Panc1 (cell line): Measurements from ENCODE around the gene NKX2-4. TPM values are rescaled to one million over a fixed set of nuclear protein-coding genes. Genes with fewer than 3 reads are reported as not detected.

ENCODE experiments used
- ATAC-seq: fragments of 200-7000 bp; cut with Tn5 transposase; 2 replicates; pipeline ENCODE4 v1.9.1; 2020; ENCODE audit warnings: mild to moderate bottlenecking, moderate library complexity
- BruUV-seq: library from RNA; stranded (reverse); fragments of 400-500 nt; replicated peaks from 2 replicates; lab custom pipeline; 2021; lab: Mats Ljungman, UMichigan
- CTCF ChIA-PET: fragments of 300-600 bp; sonication (Branson Sonifier 250); formaldehyde crosslinking; loops from one replicate; lab custom pipeline; 2022; ENCODE audit warnings: antibody characterized with exemption; lab: Charles Lee
- POLR2A ChIA-PET: fragments of 300-600 bp; sonication (Branson Sonifier 250); formaldehyde crosslinking; loops from one replicate; lab custom pipeline; 2022; ENCODE audit warnings: antibody characterized with exemption; lab: Charles Lee
- DNase-seq: peaks from one replicate; pipeline ENCODE4 v3.0.0-alpha.2; 2010; ENCODE audit warnings: low read depth, low spot score
- H3K27ac ChIP-seq: 2 replicates; pipeline ENCODE4 v1.5.1; 2011; ENCODE audit warnings: mild to moderate bottlenecking, low read length, inconsistent platforms
- H3K27me3 ChIP-seq: fragments of 200-500 bp; sonication (Bioruptor generic); 2 replicates; pipeline ENCODE4 v1.6.0; 2014; ENCODE audit warnings: low read length, inconsistent platforms; ENCODE audit not compliant: control insufficient read depth, insufficient read depth
- H3K36me3 ChIP-seq: fragments of 200-500 bp; sonication (Bioruptor generic); 2 replicates; pipeline ENCODE4 v1.5.1; 2014; ENCODE audit warnings: inconsistent platforms, mild to moderate bottlenecking, low read length, moderate library complexity; ENCODE audit not compliant: control insufficient read depth, insufficient read depth
- H3K4me1 ChIP-seq: 2 replicates; pipeline ENCODE4 v1.5.1; 2011; ENCODE audit warnings: inconsistent platforms, mild to moderate bottlenecking, low read length, moderate library complexity; ENCODE audit not compliant: control insufficient read depth, insufficient read depth
- H3K4me3 ChIP-seq, 2 experiments: 2 replicates each; pipeline ENCODE4 v1.5.1; 2011 to 2012; ENCODE audit warnings: low read depth in 2 of 2, low read length in 2 of 2, mild to moderate bottlenecking in 2 of 2, inconsistent platforms in 1 of 2, moderate library complexity in 1 of 2
- H3K9me3 ChIP-seq: fragments of 200-500 bp; sonication (Bioruptor generic); 2 replicates; pipeline ENCODE4 v1.5.1; 2014; ENCODE audit warnings: low read depth, mild to moderate bottlenecking, inconsistent platforms, low read length, moderate library complexity; ENCODE audit not compliant: control insufficient read depth, insufficient read depth
- CTCF ChIP-seq: fragments of 450-650 bp; IDR thresholded peaks from 2 replicates; pipeline ENCODE4 v1.5.1; 2017; ENCODE audit warnings: mild to moderate bottlenecking
- POLR2AphosphoS5 ChIP-seq: IDR thresholded peaks from 2 replicates; pipeline ENCODE4 v1.6.1; 2012; ENCODE audit warnings: mild to moderate bottlenecking, low read depth, low read length, moderate library complexity
- REST ChIP-seq, 2 experiments: IDR thresholded peaks; 2 replicates each; pipeline ENCODE4 v1.6.1; 2011 to 2012; ENCODE audit warnings: low read depth in 2 of 2, control low read depth in 1 of 2, low read length in 1 of 2, mild to moderate bottlenecking in 1 of 2, moderate library complexity in 1 of 2; ENCODE audit not compliant: insufficient read depth in 1 of 2
- SIN3A ChIP-seq: IDR thresholded peaks from 2 replicates; pipeline ENCODE4 v1.6.1; 2012; ENCODE audit warnings: low read depth, mild to moderate bottlenecking, low read length, moderate library complexity, borderline replicate concordance; ENCODE audit not compliant: insufficient read depth
- TCF7L2 ChIP-seq: IDR thresholded peaks from 2 replicates; pipeline ENCODE4 v1.6.1; 2011; ENCODE audit warnings: mild to moderate bottlenecking, low read depth, low read length, inconsistent platforms
- in situ Hi-C: cut with HindIII; loops from 2 replicates; pipeline ENCODE4 v1.10.0; 2016; ENCODE audit warnings: low sequenced_read_pairs, low pct_unique_long_range_greater_than_20kb
- intact Hi-C: fragments of 100-400 bp; cut with micrococcal nuclease; formaldehyde crosslinking; loops from one replicate; pipeline ENCODE4 v1.10.0; 2022; ENCODE audit not compliant: unreplicated experiment
- total RNA-seq: library from RNA; stranded (reverse); gene quantifications from one replicate; pipeline ENCODE4 v1.2.1, GENCODE V29; 2021; ENCODE audit not compliant: unreplicated experiment

Gene NKX2-4
- total RNA-seq, 1 experiment from 2014 or later: not detected

DNA sequence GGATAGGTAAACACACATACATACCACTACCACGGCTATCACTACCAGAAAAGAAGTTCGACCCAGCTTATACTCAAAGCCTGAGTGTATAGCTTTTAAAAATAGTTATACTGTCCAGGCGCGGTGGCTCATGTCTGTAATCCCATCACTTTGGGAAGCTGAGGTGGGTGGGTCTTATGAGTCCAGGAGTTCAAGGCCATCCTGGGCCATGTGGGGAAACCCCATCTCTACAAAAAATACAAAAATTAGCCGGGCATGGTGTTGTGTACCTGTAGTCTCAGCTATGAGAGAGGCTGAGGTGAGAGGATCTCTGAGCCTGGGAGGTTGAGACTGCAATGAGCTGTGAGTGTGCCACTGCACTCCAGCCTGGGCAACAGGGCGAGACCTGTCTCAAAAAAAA, 32.9 kb downstream of the NKX2-4 start:
- no peak overlapping the region for H3K27ac ChIP-seq
- POLR2A ChIA-PET: no interaction called here
- DNase-seq (no peak), ATAC-seq (no peak)
- CTCF ChIA-PET: interaction anchor here (0.7 kb wide), 1 partner anchor 37 kb away, joined by 3 read pairs; no protein-coding TSS in a partner anchor
- in situ Hi-C loops: no loop called here
- H3K27me3 ChIP-seq: no peaks in the 10 kb centered on the region
- H3K36me3 ChIP-seq: peaks cover 24% of the 10 kb centered on the region
- BruUV-seq: no TSS peak
- TF ChIP-seq TCF7L2 (no peak), SIN3A (no peak)
- no peaks in the 10 kb centered on the region for H3K9me3 ChIP-seq
- no peaks in the 10 kb centered on the region for H3K4me1 ChIP-seq
- intact Hi-C loops: no loop called here
- no peak overlapping the region for H3K4me3 ChIP-seq

GRCh38 chr20:21361266-21361665, 36.1 kb downstream of the NKX2-4 start:
- TSS peak; percentile 5 for BruUV-seq
- Histone ChIP-seq H3K4me1 (no peaks in the 10 kb centered on the region), H3K36me3 (peaks cover 38% of the 10 kb centered on the region), H3K27me3 (no peaks in the 10 kb centered on the region), H3K27ac (no peak overlapping the region), H3K4me3 (no peak overlapping the region), H3K9me3 (no peaks in the 10 kb centered on the region)
- CTCF ChIA-PET: no interaction called here
- DNase-seq (no peak), ATAC-seq (no peak)
- in situ Hi-C loops (no loop called here), intact Hi-C loops (no loop called here)
- TF ChIP-seq SIN3A (no peak), TCF7L2 (no peak), REST (IDR thresholded peaks at IDR 0.05; ENCODE audit: insufficient read depth in 1 of 2, low read depth in 2 of 2, low read length in 1 of 2) (no peak), POLR2AphosphoS5 (no peak), CTCF (no peak)
- POLR2A ChIA-PET: no interaction called here

DNA sequence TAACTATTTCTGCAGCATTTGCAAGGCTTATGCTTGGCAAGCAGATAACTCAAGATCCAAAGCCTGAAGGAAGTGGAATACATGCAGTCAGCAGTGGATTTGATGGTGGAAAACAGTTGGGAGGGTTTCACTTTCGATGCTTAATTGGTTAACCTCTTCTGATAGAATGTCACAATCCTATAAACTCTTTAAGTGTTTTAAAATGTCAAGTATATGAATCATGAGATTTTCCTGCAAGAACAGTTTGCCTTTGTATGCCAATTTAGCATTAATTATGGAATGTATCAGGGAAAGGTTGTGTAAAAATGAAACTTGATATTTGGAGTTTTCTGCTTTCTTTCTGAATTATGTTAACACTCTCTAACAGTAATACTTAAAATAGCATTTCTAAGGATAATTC, 36.6 kb downstream of the NKX2-4 start:
- ChIA-PET CTCF (no interaction called here), POLR2A (no interaction called here)
- peaks cover 44% of the 10 kb centered on the region for H3K36me3 ChIP-seq
- intact Hi-C loops (no loop called here), in situ Hi-C loops (no loop called here)
- no peaks in the 10 kb centered on the region for H3K9me3 ChIP-seq
- no peak overlapping the region for H3K27ac ChIP-seq
- TF ChIP-seq SIN3A (no peak), TCF7L2 (no peak), POLR2AphosphoS5 (no peak), CTCF (no peak), REST (IDR thresholded peaks at IDR 0.05; ENCODE audit: insufficient read depth in 1 of 2, low read depth in 2 of 2, low read length in 1 of 2) (no peak)
- no peaks in the 10 kb centered on the region for H3K27me3 ChIP-seq
- no peak for ATAC-seq
- H3K4me1 ChIP-seq: no peaks in the 10 kb centered on the region
- BruUV-seq: no TSS peak
- no peak overlapping the region for H3K4me3 ChIP-seq
- no peak for DNase-seq
